ENCODE measurements around the gene KLHL3. TPM values are rescaled to one million over a fixed set of nuclear protein-coding genes. Genes with fewer than 3 reads are reported as not detected.

Gene KLHL3
- total RNA-seq, 1 donor from 2014 or later, result 11.8 TPM

DNA sequence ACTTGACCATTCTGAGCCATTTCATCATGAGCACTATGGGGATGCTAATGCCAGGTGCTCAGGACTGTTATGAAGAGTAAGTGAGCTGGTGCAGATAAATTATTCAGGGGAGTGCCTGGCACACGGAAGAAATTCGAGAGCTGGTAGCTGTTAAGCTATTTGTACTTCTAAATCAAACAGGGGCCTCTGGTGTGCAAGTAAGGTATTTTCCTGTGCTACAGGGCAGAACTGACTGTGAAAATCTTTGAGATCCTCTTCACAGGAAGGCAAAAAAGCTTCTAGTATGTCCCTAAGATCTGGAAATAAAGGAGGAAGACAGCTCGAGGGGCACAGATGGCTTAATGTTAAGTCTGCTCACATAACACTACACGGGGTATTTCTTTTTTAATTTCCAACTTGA, 130.5 kb downstream of the KLHL3 start:
- TF ChIP-seq, protein P1, sequence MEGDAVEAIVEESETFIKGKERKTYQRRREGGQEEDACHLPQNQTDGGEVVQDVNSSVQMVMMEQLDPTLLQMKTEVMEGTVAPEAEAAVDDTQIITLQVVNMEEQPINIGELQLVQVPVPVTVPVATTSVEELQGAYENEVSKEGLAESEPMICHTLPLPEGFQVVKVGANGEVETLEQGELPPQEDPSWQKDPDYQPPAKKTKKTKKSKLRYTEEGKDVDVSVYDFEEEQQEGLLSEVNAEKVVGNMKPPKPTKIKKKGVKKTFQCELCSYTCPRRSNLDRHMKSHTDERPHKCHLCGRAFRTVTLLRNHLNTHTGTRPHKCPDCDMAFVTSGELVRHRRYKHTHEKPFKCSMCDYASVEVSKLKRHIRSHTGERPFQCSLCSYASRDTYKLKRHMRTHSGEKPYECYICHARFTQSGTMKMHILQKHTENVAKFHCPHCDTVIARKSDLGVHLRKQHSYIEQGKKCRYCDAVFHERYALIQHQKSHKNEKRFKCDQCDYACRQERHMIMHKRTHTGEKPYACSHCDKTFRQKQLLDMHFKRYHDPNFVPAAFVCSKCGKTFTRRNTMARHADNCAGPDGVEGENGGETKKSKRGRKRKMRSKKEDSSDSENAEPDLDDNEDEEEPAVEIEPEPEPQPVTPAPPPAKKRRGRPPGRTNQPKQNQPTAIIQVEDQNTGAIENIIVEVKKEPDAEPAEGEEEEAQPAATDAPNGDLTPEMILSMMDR (conservative IDR thresholded peaks at IDR 0.05), result no peak
- H3K27me3 Mint-ChIP-seq (ENCODE audit: low read depth), result peaks cover 43% of the 10 kb centered on the region
- no peaks in the 10 kb centered on the region for H3K4me1 Mint-ChIP-seq
- no peak for DNase-seq (ENCODE audit: low read depth, low spot score)
- H3K9me3 Mint-ChIP-seq, result no peaks in the 10 kb centered on the region
- no peaks in the 10 kb centered on the region for H3K36me3 Mint-ChIP-seq (ENCODE audit: low read depth)
- H3K4me3 Mint-ChIP-seq, result no peak overlapping the region
- no peak overlapping the region for H3K27ac Mint-ChIP-seq (ENCODE audit: unreplicated experiment)

DNA sequence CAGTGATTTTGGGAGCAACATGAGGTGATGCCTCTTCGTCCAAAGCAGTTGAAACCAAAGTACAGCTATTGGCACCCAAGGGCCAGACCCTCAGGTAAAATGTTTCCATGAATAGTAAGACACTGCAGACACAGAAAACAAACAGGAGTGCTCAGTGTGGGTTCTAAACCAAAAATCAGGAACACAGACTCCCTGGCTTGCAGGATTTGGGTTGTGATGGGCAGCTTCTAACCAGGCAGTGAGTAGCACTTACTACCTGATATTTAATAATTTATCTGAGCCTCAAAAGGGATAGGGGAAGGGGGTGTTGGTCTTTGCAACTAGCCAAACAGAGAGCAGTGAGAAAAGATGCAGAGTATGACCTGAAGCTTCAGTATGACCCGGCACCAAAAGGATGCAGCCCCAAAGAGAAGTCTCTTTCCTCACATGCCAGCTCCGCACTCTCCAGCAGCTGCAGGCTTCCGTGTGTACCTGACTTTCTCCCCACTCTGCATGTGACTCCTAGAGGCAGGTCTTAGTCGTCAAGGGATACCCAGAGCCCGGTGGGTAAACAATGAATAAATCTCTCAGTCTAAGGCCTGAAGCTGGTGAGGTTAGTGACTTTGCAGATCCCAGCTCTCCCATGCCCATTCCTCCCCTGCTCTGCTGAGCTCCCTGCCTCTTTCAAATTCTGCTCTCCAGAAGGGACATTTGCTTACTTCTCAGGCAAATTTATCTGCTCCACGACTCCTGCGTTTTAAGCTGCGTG, 131.4 kb downstream of the KLHL3 start:
- Mint-ChIP-seq H3K9me3 (no peaks in the 10 kb centered on the region), H3K27ac (ENCODE audit: unreplicated experiment) (no peak overlapping the region), H3K4me3 (no peak overlapping the region), H3K4me1 (no peaks in the 10 kb centered on the region), H3K27me3 (ENCODE audit: low read depth) (peaks cover 46% of the 10 kb centered on the region), H3K36me3 (ENCODE audit: low read depth) (no peaks in the 10 kb centered on the region)
- TF ChIP-seq, protein P1 (conservative IDR thresholded peaks at IDR 0.05), result no peak
- no peak for DNase-seq (ENCODE audit: low read depth, low spot score)

GRCh38 chr5:137603891-137604290, 132.0 kb downstream of the KLHL3 start:
- Mint-ChIP-seq H3K27me3 (ENCODE audit: low read depth) (peaks cover 48% of the 10 kb centered on the region), H3K9me3 (no peaks in the 10 kb centered on the region), H3K27ac (ENCODE audit: unreplicated experiment) (no peak overlapping the region), H3K36me3 (ENCODE audit: low read depth) (no peaks in the 10 kb centered on the region), H3K4me3 (no peak overlapping the region), H3K4me1 (no peaks in the 10 kb centered on the region)
- no peak for DNase-seq (ENCODE audit: low read depth, low spot score)
- TF ChIP-seq, protein P1 (conservative IDR thresholded peaks at IDR 0.05), result no peak

- Mint-ChIP-seq H3K4me1 (no peaks in the 10 kb centered on the region), H3K4me3 (no peak overlapping the region), H3K27ac (ENCODE audit: unreplicated experiment) (no peak overlapping the region), H3K9me3 (no peaks in the 10 kb centered on the region), H3K27me3 (ENCODE audit: low read depth) (peaks cover 48% of the 10 kb centered on the region), H3K36me3 (ENCODE audit: low read depth) (no peaks in the 10 kb centered on the region)
- DNase-seq (ENCODE audit: low read depth, low spot score), result no peak
- TF ChIP-seq, protein P1 (conservative IDR thresholded peaks at IDR 0.05), result no peak
Measured at GRCh38 chr5:137603356-137603755, 132.5 kb downstream of the KLHL3 start.

DNA sequence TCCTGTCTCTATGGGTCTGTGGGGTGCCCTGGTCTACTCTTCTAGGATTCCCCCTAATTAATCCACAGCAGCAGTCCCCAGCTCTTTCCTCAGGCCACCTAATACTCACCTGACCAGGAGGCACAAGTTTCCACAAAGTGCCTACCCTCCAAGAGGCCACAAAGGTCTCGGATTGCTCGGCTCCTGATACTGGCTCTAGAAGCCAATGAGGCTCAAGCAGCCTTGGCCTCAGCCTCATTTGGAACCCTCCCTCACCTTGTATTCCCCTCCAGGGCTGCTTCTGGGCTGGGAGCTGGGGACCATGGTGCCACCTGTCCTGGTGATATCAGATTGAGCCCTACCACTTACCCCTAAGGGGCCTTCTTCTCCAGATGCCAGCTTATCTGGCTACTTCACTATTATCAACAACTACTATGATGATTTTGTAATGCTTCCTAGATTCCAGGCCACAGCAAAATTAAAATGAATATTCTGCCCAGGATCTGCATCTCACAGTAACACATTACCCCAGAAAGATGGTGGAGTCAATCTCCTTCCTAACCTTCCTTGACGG, 133.1 kb downstream of the KLHL3 start:
- H3K9me3 Mint-ChIP-seq, result no peaks in the 10 kb centered on the region
- peaks cover 47% of the 10 kb centered on the region for H3K27me3 Mint-ChIP-seq (ENCODE audit: low read depth)
- H3K27ac Mint-ChIP-seq (ENCODE audit: unreplicated experiment), result no peak overlapping the region
- H3K4me1 Mint-ChIP-seq, result no peaks in the 10 kb centered on the region
- H3K4me3 Mint-ChIP-seq, result no peak overlapping the region
- TF ChIP-seq, protein P1 (conservative IDR thresholded peaks at IDR 0.05), result no peak
- no peaks in the 10 kb centered on the region for H3K36me3 Mint-ChIP-seq (ENCODE audit: low read depth)
- DNase-seq (ENCODE audit: low read depth, low spot score), result no peak

All from neural crest cell (in vitro differentiated cells).